Endothelial cell (in vitro differentiated cells): ENCODE data around the gene SF3A1. TPM values are rescaled to one million over a fixed set of nuclear protein-coding genes. Genes with fewer than 3 reads are reported as not detected.

Experiments
- DNase-seq: peaks from one replicate; pipeline ENCODE4 v3.0.0; 2021; ENCODE audit warnings: low spot score
- H3K27ac Mint-ChIP-seq: one replicate; pipeline ENCODE4 v1.8.0; 2021; ENCODE audit warnings: mixed read lengths, inconsistent platforms; ENCODE audit not compliant: unreplicated experiment
- H3K27me3 Mint-ChIP-seq: one replicate; pipeline ENCODE4 v1.8.0; 2021; ENCODE audit warnings: mild to moderate bottlenecking, moderate library complexity, mixed read lengths, inconsistent platforms; ENCODE audit not compliant: unreplicated experiment
- H3K36me3 Mint-ChIP-seq: one replicate; pipeline ENCODE4 v1.8.0; 2021; ENCODE audit warnings: mild to moderate bottlenecking, low read depth, mixed read lengths, inconsistent platforms; ENCODE audit not compliant: unreplicated experiment
- H3K4me1 Mint-ChIP-seq: one replicate; pipeline ENCODE4 v1.8.0; 2021; ENCODE audit warnings: mild to moderate bottlenecking, mixed read lengths, inconsistent platforms; ENCODE audit not compliant: unreplicated experiment
- H3K4me3 Mint-ChIP-seq: one replicate; pipeline ENCODE4 v1.8.0; 2021; ENCODE audit warnings: mild to moderate bottlenecking, mixed read lengths, inconsistent platforms; ENCODE audit not compliant: unreplicated experiment
- H3K9me3 Mint-ChIP-seq: one replicate; pipeline ENCODE4 v1.8.0; 2021; ENCODE audit warnings: mixed read lengths, inconsistent platforms; ENCODE audit not compliant: unreplicated experiment
- total RNA-seq: library from RNA; stranded (reverse); fragmentation: NEBNext Ultra II Directional; extraction: Animal tissue kit (Norgen Biotek cat#: 25700); gene quantifications from one replicate; pipeline ENCODE4 v1.2.1, GENCODE V29; 2021; ENCODE audit not compliant: unreplicated experiment
- TF ChIP-seq, protein P1 (sequence below): fragments of 200-600 bp; sonication (generic); IDR thresholded peaks from one replicate; pipeline ENCODE4 v1.5.0; 2021; ENCODE audit warnings: antibody characterized with exemption; ENCODE audit not compliant: unreplicated experiment

SF3A1 gene
- total RNA-seq, 1 donor from 2014 or later, result 139 TPM

DNA sequence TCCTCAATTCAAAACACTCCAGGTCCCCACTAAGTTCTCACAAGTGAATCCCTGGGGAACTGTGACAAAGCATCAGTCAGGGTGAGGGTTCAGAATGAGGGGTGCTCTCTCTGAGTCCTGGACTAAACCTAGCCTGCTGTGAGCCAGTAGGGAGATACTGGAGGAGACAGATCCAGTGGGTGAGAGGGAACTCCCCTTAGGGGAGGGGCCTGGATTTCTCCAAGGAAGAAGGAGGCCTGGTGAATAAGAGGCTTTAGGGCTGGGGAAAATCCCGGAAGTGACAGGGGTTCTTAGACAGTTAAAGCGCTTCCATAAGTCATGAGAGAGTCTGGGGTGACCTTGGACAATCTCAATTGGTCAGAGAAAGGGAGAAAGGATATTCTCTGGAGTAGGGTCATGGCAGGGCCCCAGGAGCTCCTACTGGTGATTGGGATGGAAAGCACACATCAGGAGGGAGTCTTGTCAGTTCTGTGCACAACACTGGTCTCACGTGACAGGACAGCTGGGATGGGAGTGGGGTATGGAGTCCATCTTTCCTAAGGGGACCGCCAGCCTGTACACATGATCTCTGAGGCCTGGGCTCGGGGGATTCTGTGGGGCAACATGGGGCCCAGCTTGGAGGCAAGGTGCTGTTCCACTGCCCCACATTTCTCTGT, 31.5 kb downstream of the SF3A1 start:
- peaks cover 14% of the 10 kb centered on the region for H3K4me1 Mint-ChIP-seq
- H3K9me3 Mint-ChIP-seq, result no peaks in the 10 kb centered on the region
- H3K27me3 Mint-ChIP-seq, result peaks cover 7% of the 10 kb centered on the region
- DNase-seq, result no peak
- H3K4me3 Mint-ChIP-seq, result peak overlapping the region; percentile 63
- H3K27ac Mint-ChIP-seq, result no peak overlapping the region
- TF ChIP-seq, protein P1, sequence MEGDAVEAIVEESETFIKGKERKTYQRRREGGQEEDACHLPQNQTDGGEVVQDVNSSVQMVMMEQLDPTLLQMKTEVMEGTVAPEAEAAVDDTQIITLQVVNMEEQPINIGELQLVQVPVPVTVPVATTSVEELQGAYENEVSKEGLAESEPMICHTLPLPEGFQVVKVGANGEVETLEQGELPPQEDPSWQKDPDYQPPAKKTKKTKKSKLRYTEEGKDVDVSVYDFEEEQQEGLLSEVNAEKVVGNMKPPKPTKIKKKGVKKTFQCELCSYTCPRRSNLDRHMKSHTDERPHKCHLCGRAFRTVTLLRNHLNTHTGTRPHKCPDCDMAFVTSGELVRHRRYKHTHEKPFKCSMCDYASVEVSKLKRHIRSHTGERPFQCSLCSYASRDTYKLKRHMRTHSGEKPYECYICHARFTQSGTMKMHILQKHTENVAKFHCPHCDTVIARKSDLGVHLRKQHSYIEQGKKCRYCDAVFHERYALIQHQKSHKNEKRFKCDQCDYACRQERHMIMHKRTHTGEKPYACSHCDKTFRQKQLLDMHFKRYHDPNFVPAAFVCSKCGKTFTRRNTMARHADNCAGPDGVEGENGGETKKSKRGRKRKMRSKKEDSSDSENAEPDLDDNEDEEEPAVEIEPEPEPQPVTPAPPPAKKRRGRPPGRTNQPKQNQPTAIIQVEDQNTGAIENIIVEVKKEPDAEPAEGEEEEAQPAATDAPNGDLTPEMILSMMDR, result no peak
- H3K36me3 Mint-ChIP-seq, result peaks cover 8% of the 10 kb centered on the region

DNA sequence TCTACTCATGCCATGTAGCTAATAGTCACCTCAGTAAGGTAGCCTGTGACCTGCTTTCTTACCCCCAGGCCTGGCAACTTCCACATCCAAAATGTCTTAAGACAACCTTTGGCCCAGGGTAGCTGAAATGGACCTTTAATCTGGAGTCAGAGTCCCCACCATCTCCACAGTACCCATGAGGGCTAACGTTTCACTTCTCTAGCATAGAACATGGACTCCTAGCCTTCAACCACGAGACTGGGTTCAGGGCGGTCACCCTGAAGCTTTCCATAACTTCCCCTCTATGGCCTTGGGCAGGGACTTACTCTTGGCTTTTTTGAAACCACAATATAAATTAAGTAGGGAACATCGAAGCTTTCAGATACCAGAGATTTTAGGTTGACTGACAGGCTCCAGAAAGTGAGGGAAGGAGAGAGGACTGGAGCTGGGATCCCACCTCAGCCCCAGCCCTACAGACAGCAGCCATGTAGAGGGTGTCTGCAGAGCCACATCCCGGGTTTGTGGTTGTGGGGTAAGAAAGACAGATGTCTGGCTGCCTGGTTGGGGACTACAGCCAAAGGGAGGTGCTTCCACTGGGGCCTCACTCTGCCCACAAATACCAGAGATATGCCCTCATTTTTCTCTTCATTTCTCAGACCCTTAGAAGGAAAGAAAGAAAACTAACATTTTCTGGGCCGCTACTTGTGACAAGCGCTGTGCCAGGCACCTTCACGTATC, 32.5 kb downstream of the SF3A1 start:
- no peak overlapping the region for H3K4me3 Mint-ChIP-seq
- peaks cover 14% of the 10 kb centered on the region for H3K4me1 Mint-ChIP-seq
- peaks cover 9% of the 10 kb centered on the region for H3K27me3 Mint-ChIP-seq
- peaks cover 8% of the 10 kb centered on the region for H3K36me3 Mint-ChIP-seq
- H3K9me3 Mint-ChIP-seq, result no peaks in the 10 kb centered on the region
- no peak overlapping the region for H3K27ac Mint-ChIP-seq
- TF ChIP-seq, protein P1, result no peak
- DNase-seq, result no peak

DNA sequence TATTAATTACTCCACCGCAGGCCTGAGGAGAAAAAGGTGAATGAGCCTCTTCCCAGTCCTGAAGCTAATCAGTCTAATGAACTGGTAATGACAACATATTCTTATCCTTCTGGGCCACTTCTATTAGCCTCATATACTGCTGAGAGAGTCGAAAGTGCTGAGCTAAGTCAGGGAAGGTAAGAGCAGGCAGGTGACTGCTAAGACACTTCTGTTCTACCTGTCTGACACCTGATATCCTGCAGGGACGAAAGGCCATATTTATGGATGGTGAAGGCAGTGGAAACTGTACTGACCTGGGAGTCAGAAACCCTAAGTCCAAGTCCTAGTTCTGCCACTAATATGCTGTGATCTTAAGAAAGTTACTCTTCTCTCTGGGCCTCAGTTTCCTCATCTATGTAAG, 33.4 kb downstream of the SF3A1 start:
- peak overlapping the region; percentile 67 for H3K4me3 Mint-ChIP-seq
- H3K27ac Mint-ChIP-seq, result no peak overlapping the region
- no peaks in the 10 kb centered on the region for H3K9me3 Mint-ChIP-seq
- TF ChIP-seq, protein P1, result no peak
- peaks cover 14% of the 10 kb centered on the region for H3K4me1 Mint-ChIP-seq
- peaks cover 8% of the 10 kb centered on the region for H3K36me3 Mint-ChIP-seq
- no peak for DNase-seq
- peaks cover 9% of the 10 kb centered on the region for H3K27me3 Mint-ChIP-seq

DNA sequence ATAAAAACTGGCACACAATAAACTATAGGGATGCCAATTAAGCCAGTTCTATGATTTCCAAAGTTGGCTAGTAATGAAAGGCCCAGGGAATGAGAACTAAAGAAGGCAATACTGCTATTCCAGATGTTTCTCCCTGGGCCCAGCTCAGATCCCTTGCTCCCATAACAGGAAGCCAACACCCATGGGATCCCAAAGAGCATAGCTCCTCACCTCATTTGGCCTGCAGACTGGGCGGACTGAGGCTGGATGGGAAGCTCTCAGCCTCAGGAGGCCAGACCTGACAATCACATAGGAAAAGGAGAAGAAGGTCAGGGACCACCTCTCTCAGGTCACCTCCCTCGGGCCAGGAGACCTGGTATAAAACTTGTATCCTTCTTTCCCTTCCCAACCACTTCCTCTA, 35.2 kb downstream of the SF3A1 start:
- TF ChIP-seq, protein P1, result no peak
- H3K36me3 Mint-ChIP-seq, result peaks cover 8% of the 10 kb centered on the region
- peaks cover 6% of the 10 kb centered on the region for H3K27me3 Mint-ChIP-seq
- H3K4me3 Mint-ChIP-seq, result no peak overlapping the region
- no peak overlapping the region for H3K27ac Mint-ChIP-seq
- H3K4me1 Mint-ChIP-seq, result peaks cover 10% of the 10 kb centered on the region
- no peak for DNase-seq
- no peaks in the 10 kb centered on the region for H3K9me3 Mint-ChIP-seq

DNA sequence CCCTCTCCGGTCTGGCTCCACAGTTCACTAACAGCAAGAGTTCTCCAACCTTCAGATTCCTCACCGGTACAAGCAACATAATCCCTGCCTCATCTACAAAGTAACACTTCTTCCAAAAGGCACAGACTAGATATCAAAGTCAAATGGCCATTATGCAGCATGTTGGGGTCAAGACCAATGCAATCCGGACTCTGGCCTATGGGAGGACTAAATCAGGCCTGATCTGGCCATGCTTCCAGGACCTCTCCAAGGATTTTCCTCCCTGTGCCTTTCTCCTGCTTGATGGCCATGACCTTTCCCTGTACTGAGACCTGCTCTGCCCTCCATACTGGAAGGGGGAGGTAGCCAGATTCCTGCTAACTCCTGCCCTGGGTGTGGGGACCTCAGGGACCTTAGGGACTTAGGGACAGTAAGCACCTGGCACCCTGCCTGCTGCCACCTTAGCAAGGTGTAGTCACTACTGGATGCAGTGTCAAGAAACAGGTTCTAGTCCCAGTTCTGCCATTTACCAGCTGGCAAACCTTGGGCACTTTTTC, 36.6 kb downstream of the SF3A1 start:
- Mint-ChIP-seq H3K36me3 (peaks cover 8% of the 10 kb centered on the region), H3K27ac (no peak overlapping the region), H3K4me1 (peaks cover 2% of the 10 kb centered on the region), H3K4me3 (no peak overlapping the region), H3K9me3 (no peaks in the 10 kb centered on the region), H3K27me3 (peaks cover 5% of the 10 kb centered on the region)
- DNase-seq, result no peak
- TF ChIP-seq, protein P1, result no peak
